H9 (cell line): Measurements from ENCODE around the gene PTPRJ. TPM values are rescaled to one million over a fixed set of nuclear protein-coding genes. Genes with fewer than 3 reads are reported as not detected.

Experiments used
- DNase-seq: peaks from one replicate; pipeline ENCODE4 v3.0.0-alpha.2; 2017
- H2AFZ ChIP-seq: one replicate; pipeline ENCODE4 v1.6.1; 2013; ENCODE audit warnings: mild to moderate bottlenecking, low read length, control low read depth, moderate library complexity
- H2AK5ac ChIP-seq: 2 replicates; pipeline ENCODE4 v1.6.1; 2013; ENCODE audit warnings: low read length, control low read depth, mixed read lengths; ENCODE audit not compliant: insufficient read length
- H2BK120ac ChIP-seq: one replicate; pipeline ENCODE4 v1.6.1; 2013; ENCODE audit warnings: low read depth, mild to moderate bottlenecking, low read length, control low read depth, inconsistent platforms; ENCODE audit not compliant: poor library complexity, severe bottlenecking
- H2BK12ac ChIP-seq: 2 replicates; pipeline ENCODE4 v1.6.1; 2013; ENCODE audit warnings: low read length, control low read depth, mixed read lengths, low read depth; ENCODE audit not compliant: insufficient read length
- H2BK15ac ChIP-seq: 2 replicates; pipeline ENCODE4 v1.6.1; 2013; ENCODE audit warnings: low read depth, low read length, control low read depth
- H2BK20ac ChIP-seq: one replicate; pipeline ENCODE4 v1.6.1; 2013; ENCODE audit warnings: low read depth, mild to moderate bottlenecking, low read length, control low read depth, inconsistent platforms; ENCODE audit not compliant: poor library complexity, severe bottlenecking
- H2BK5ac ChIP-seq: 2 replicates; pipeline ENCODE4 v1.6.1; 2013; ENCODE audit warnings: low read length, control low read depth, mixed read lengths; ENCODE audit not compliant: insufficient read length
- H3K14ac ChIP-seq: 2 replicates; pipeline ENCODE4 v1.6.1; 2013; ENCODE audit warnings: low read length, control low read depth; ENCODE audit not compliant: insufficient read depth
- H3K18ac ChIP-seq: 2 replicates; pipeline ENCODE4 v1.6.1; 2013; ENCODE audit warnings: low read depth, mild to moderate bottlenecking, mixed read lengths, low read length, control low read depth; ENCODE audit not compliant: insufficient read length
- H3K23ac ChIP-seq: 2 replicates; pipeline ENCODE4 v1.6.1; 2013; ENCODE audit warnings: low read length, control low read depth, mixed read lengths, low read depth; ENCODE audit not compliant: insufficient read length
- H3K23me2 ChIP-seq: 2 replicates; pipeline ENCODE4 v1.6.1; 2013; ENCODE audit warnings: low read depth, mild to moderate bottlenecking, mixed read lengths, low read length, control low read depth; ENCODE audit not compliant: insufficient read length, poor library complexity, severe bottlenecking
- H3K27ac ChIP-seq: 2 replicates; pipeline ENCODE4 v1.5.1; 2013; ENCODE audit warnings: low read length, control low read depth, mixed read lengths, low read depth; ENCODE audit not compliant: insufficient read length
- H3K27me3 ChIP-seq: 2 replicates; pipeline ENCODE4 v1.6.1; 2013; ENCODE audit warnings: low read length, control low read depth, inconsistent platforms; ENCODE audit not compliant: insufficient read depth
- H3K4ac ChIP-seq: 2 replicates; pipeline ENCODE4 v1.6.1; 2013; ENCODE audit warnings: low read depth, mild to moderate bottlenecking, control low read depth, inconsistent platforms, low read length, moderate library complexity
- H3K4me1 ChIP-seq: 2 replicates; pipeline ENCODE4 v1.6.1; 2013; ENCODE audit warnings: low read length, control low read depth, inconsistent platforms; ENCODE audit not compliant: insufficient read depth
- H3K4me2 ChIP-seq: 2 replicates; pipeline ENCODE4 v1.6.1; 2013; ENCODE audit warnings: low read length, control low read depth, mixed read lengths; ENCODE audit not compliant: insufficient read length, insufficient read depth
- H3K56ac ChIP-seq: 2 replicates; pipeline ENCODE4 v1.6.1; 2013; ENCODE audit warnings: low read depth, mild to moderate bottlenecking, mixed read lengths, low read length, control low read depth; ENCODE audit not compliant: insufficient read length
- H3K79me1 ChIP-seq: 2 replicates; pipeline ENCODE4 v1.6.1; 2013; ENCODE audit warnings: low read depth, mild to moderate bottlenecking, moderate library complexity, low read length, control low read depth, inconsistent platforms; ENCODE audit not compliant: insufficient read depth, poor library complexity, severe bottlenecking
- H3K79me2 ChIP-seq: 2 replicates; pipeline ENCODE4 v1.6.1; 2013; ENCODE audit warnings: low read length, control low read depth, inconsistent platforms; ENCODE audit not compliant: insufficient read depth
- H3K9ac ChIP-seq: 2 replicates; pipeline ENCODE4 v1.6.1; 2013; ENCODE audit warnings: low read length, control low read depth, mixed read lengths; ENCODE audit not compliant: insufficient read length; ENCODE audit errors: extremely low read depth
- H3K9me3 ChIP-seq: one replicate; pipeline ENCODE4 v1.6.1; 2013; ENCODE audit warnings: low read depth, low read length, inconsistent platforms; ENCODE audit not compliant: control insufficient read depth
- H3T11ph ChIP-seq: one replicate; pipeline ENCODE4 v1.6.1; 2013; ENCODE audit warnings: mild to moderate bottlenecking, low read length, control low read depth, inconsistent platforms
- H4K20me1 ChIP-seq: one replicate; pipeline ENCODE4 v1.6.1; 2013; ENCODE audit not compliant: control insufficient read depth, insufficient read length, insufficient read depth
- H4K5ac ChIP-seq: 2 replicates; pipeline ENCODE4 v1.6.1; 2013; ENCODE audit warnings: low read depth, mild to moderate bottlenecking, mixed read lengths, low read length, control low read depth; ENCODE audit not compliant: insufficient read length
- H4K8ac ChIP-seq: replicated peaks from 2 replicates; pipeline ENCODE4 v1.6.1; 2013; ENCODE audit warnings: low read length, control low read depth, mixed read lengths, low read depth; ENCODE audit not compliant: insufficient read length
- H4K91ac ChIP-seq: 2 replicates; pipeline ENCODE4 v1.6.1; 2013; ENCODE audit warnings: low read depth, mild to moderate bottlenecking, moderate library complexity, mixed read lengths, low read length, control low read depth; ENCODE audit not compliant: insufficient read length
- H3K27ac Mint-ChIP-seq, 3 experiments: 2 replicates in 2 of 3; 3 replicates in 1 of 3; pipeline ENCODE4 v1.8.0; 2020 to 2021; ENCODE audit warnings: mixed read lengths in 3 of 3, mild to moderate bottlenecking in 1 of 3, moderate library complexity in 1 of 3
- H3K27me3 Mint-ChIP-seq: 2 replicates; pipeline ENCODE4 v1.8.0; 2021; ENCODE audit warnings: low read depth, mild to moderate bottlenecking, moderate library complexity, mixed read lengths
- H3K36me3 Mint-ChIP-seq, 3 experiments: 2 replicates in 2 of 3; 3 replicates in 1 of 3; pipeline ENCODE4 v1.8.0; 2020 to 2021; ENCODE audit warnings: low read depth in 3 of 3, mixed read lengths in 3 of 3; ENCODE audit not compliant: insufficient read depth in 1 of 3
- H3K4me1 Mint-ChIP-seq, 2 experiments: 2 replicates each; pipeline ENCODE4 v1.8.0; 2020; ENCODE audit warnings: mixed read lengths in 2 of 2
- H3K4me3 Mint-ChIP-seq, 2 experiments: 2 replicates in 1 of 2; 3 replicates in 1 of 2; pipeline ENCODE4 v1.8.0; 2020 to 2021; ENCODE audit warnings: mild to moderate bottlenecking in 2 of 2, mixed read lengths in 2 of 2, moderate library complexity in 1 of 2
- H3K9me3 Mint-ChIP-seq, 2 experiments: 2 replicates in 1 of 2; 3 replicates in 1 of 2; pipeline ENCODE4 v1.8.0; 2020; ENCODE audit warnings: mild to moderate bottlenecking in 2 of 2, mixed read lengths in 2 of 2, moderate library complexity in 1 of 2
- WGBS: extraction: QIAGEN DNeasy Blood & Tissue Kit; methylation state at CpG from one replicate; pipeline ENCODE4 v1.1.7; 2013; ENCODE audit warnings: missing lambda C conversion rate, low lambda C conversion rate, mixed read lengths; ENCODE audit not compliant: insufficient read length; ENCODE audit errors: extremely low coverage; 5-methylcytosine and 5-hydroxymethylcytosine counted together
- total RNA-seq: library from RNA; stranded (reverse); gene quantifications from 2 replicates; pipeline ENCODE4 v1.2.1, GENCODE V29; 2021
- TF ChIP-seq, protein P1 (sequence below): fragments of 200-600 bp; sonication (generic); conservative IDR thresholded peaks from 3 replicates; pipeline ENCODE4 v1.8.0; 2021; ENCODE audit warnings: antibody characterized with exemption, mild to moderate bottlenecking

The PTPRJ gene
- total RNA-seq, 1 experiment from 2014 or later, result 10.6 TPM

GRCh38 chr11:48096588-48097525, 116.5 kb downstream of the PTPRJ start:
- H2BK12ac ChIP-seq, result no peak overlapping the region
- H3K23ac ChIP-seq, result no peak overlapping the region
- no peak overlapping the region for H3K56ac ChIP-seq
- no peaks in the 10 kb centered on the region for H3K9me3 Mint-ChIP-seq
- H3K27me3 ChIP-seq, result no peaks in the 10 kb centered on the region
- no peak overlapping the region for H2BK15ac ChIP-seq
- DNase-seq, result no peak
- H3K79me2 ChIP-seq, result no peaks in the 10 kb centered on the region
- TF ChIP-seq, protein P1, sequence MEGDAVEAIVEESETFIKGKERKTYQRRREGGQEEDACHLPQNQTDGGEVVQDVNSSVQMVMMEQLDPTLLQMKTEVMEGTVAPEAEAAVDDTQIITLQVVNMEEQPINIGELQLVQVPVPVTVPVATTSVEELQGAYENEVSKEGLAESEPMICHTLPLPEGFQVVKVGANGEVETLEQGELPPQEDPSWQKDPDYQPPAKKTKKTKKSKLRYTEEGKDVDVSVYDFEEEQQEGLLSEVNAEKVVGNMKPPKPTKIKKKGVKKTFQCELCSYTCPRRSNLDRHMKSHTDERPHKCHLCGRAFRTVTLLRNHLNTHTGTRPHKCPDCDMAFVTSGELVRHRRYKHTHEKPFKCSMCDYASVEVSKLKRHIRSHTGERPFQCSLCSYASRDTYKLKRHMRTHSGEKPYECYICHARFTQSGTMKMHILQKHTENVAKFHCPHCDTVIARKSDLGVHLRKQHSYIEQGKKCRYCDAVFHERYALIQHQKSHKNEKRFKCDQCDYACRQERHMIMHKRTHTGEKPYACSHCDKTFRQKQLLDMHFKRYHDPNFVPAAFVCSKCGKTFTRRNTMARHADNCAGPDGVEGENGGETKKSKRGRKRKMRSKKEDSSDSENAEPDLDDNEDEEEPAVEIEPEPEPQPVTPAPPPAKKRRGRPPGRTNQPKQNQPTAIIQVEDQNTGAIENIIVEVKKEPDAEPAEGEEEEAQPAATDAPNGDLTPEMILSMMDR, result peak; percentile 40; the same call in 2 of the 3 replicates
- H3K14ac ChIP-seq, result no peak overlapping the region
- H3K27ac Mint-ChIP-seq, result peak overlapping the region; percentile 71 to 80 (median 75); a peak in 6 of 7 replicates
- H3K36me3 Mint-ChIP-seq, result no peaks in the 10 kb centered on the region; a peak in 1 of 7 replicates
- H4K91ac ChIP-seq, result no peak overlapping the region
- no peaks in the 10 kb centered on the region for H3K27me3 Mint-ChIP-seq
- H3K27ac ChIP-seq, result no peak overlapping the region
- no CpG with 5 or more reads among the region's 6 CpGs for WGBS
- no peak overlapping the region for H3K4ac ChIP-seq
- no peak overlapping the region for H3K18ac ChIP-seq
- H3K4me2 ChIP-seq, result no peak overlapping the region
- H2AK5ac ChIP-seq, result no peak overlapping the region
- no peak overlapping the region for H2BK20ac ChIP-seq
- H3K4me3 Mint-ChIP-seq, result peak overlapping the region in 1 of 2 experiments; percentile 45; a peak in 2 of 5 replicates
- no peak overlapping the region for H3T11ph ChIP-seq
- no peak overlapping the region for H2BK5ac ChIP-seq
- H3K9me3 ChIP-seq, result no peaks in the 10 kb centered on the region
- no peak overlapping the region for H2AFZ ChIP-seq
- H4K5ac ChIP-seq, result no peak overlapping the region
- H2BK120ac ChIP-seq, result no peak overlapping the region
- no peak overlapping the region for H3K9ac ChIP-seq
- no peaks in the 10 kb centered on the region for H3K23me2 ChIP-seq
- H4K20me1 ChIP-seq, result no peaks in the 10 kb centered on the region
- peaks cover 9% of the 10 kb centered on the region; the same call in 1 of the 2 replicates for H3K4me1 ChIP-seq
- H3K4me1 Mint-ChIP-seq, result peaks cover 32 to 39% of the 10 kb centered on the region in 2 experiments
- H3K79me1 ChIP-seq, result no peaks in the 10 kb centered on the region
- no peak overlapping the region for H4K8ac ChIP-seq
